HL-60 (cell line): ENCODE results near the gene PPP6R2.

Experiments
- DNase-seq, 2 experiments: peaks; one replicate each; pipeline ENCODE4 v3.0.0-alpha.2; 2010 to 2020; ENCODE audit warnings: low read depth in 1 of 2, low spot score in 1 of 2
- H3K27ac ChIP-seq: fragments of 250-450 bp; sonication (Bioruptor Pico); replicated peaks from 2 replicates; pipeline ENCODE4 v1.5.1; 2020; ENCODE audit warnings: mild to moderate bottlenecking, moderate library complexity
- H3K27me3 ChIP-seq: fragments of 250-450 bp; sonication (Bioruptor Pico); 2 replicates; pipeline ENCODE4 v1.5.1; 2021; ENCODE audit warnings: mild to moderate bottlenecking, moderate library complexity; ENCODE audit not compliant: insufficient read depth, poor library complexity, severe bottlenecking
- H3K4me3 ChIP-seq: replicated peaks from 2 replicates; pipeline ENCODE4 v1.5.1; 2011; ENCODE audit warnings: mild to moderate bottlenecking, control low read depth, low read length; ENCODE audit not compliant: insufficient read depth
- CTCF ChIP-seq: IDR thresholded peaks from one replicate; pipeline ENCODE4 v1.5.1; 2011; ENCODE audit warnings: low read length, control low read depth, inconsistent platforms; ENCODE audit not compliant: insufficient read depth
- GABPA ChIP-seq: IDR thresholded peaks from 2 replicates; pipeline ENCODE4 v1.6.1; 2012; ENCODE audit warnings: low read depth
- POLR2AphosphoS5 ChIP-seq: IDR thresholded peaks from 2 replicates; pipeline ENCODE4 v1.6.1; 2012; ENCODE audit warnings: low read depth
- SPI1 ChIP-seq: IDR thresholded peaks from 2 replicates; pipeline ENCODE4 v1.6.1; 2012; ENCODE audit warnings: low read depth, mild to moderate bottlenecking, borderline replicate concordance
- TF ChIP-seq, protein P1 (sequence below): IDR thresholded peaks from 2 replicates; pipeline ENCODE4 v1.6.1; 2012; ENCODE audit warnings: low read depth; ENCODE audit not compliant: insufficient replicate concordance

PPP6R2 gene

DNA sequence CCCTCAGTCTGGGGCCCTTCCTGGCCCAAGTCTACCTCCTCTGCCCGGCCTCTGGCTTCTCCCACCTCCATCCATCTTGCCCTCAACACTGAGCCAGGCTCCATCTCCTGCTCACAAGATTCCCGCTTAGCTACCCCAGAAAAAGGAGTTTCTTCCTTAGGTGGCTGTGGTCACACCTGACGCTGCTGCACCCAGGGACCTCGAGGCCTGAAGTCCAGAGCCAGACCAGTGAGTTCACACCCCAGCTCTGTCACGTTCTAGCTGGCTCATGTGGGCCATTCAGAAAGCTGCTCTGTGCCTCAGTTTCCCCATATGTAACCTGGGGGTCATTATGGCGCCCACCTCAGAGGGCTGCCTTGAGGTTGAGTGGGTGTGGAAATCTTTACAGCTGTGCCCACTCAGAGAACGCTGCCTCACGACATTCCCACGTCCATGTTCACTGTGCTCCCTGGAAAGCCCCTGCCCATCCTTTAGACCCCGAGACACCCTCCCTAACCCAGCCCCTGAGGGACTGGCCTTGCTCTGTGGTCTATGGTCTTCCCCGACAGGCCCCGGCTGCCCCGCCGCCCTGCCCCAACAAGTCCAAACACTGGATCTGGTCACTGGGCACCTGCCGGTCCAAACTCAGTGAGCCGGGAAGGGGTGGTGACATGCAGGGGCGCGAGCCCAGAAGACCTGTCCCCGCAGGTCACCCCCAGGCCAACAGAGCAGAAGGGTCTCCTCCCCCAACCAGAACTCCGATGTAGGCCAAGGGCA is 45.4 kb upstream of the PPP6R2 start:
- TF ChIP-seq SPI1 = no peak
- no peak for TF ChIP-seq GABPA
- TF ChIP-seq, protein P1, sequence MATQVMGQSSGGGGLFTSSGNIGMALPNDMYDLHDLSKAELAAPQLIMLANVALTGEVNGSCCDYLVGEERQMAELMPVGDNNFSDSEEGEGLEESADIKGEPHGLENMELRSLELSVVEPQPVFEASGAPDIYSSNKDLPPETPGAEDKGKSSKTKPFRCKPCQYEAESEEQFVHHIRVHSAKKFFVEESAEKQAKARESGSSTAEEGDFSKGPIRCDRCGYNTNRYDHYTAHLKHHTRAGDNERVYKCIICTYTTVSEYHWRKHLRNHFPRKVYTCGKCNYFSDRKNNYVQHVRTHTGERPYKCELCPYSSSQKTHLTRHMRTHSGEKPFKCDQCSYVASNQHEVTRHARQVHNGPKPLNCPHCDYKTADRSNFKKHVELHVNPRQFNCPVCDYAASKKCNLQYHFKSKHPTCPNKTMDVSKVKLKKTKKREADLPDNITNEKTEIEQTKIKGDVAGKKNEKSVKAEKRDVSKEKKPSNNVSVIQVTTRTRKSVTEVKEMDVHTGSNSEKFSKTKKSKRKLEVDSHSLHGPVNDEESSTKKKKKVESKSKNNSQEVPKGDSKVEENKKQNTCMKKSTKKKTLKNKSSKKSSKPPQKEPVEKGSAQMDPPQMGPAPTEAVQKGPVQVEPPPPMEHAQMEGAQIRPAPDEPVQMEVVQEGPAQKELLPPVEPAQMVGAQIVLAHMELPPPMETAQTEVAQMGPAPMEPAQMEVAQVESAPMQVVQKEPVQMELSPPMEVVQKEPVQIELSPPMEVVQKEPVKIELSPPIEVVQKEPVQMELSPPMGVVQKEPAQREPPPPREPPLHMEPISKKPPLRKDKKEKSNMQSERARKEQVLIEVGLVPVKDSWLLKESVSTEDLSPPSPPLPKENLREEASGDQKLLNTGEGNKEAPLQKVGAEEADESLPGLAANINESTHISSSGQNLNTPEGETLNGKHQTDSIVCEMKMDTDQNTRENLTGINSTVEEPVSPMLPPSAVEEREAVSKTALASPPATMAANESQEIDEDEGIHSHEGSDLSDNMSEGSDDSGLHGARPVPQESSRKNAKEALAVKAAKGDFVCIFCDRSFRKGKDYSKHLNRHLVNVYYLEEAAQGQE = no peak
- no peak for TF ChIP-seq POLR2AphosphoS5
- TF ChIP-seq CTCF = no peak
- no peak for DNase-seq
- Histone ChIP-seq H3K4me3 (no peak overlapping the region), H3K27ac (no peak overlapping the region), H3K27me3 (no peaks in the 10 kb centered on the region)

DNA sequence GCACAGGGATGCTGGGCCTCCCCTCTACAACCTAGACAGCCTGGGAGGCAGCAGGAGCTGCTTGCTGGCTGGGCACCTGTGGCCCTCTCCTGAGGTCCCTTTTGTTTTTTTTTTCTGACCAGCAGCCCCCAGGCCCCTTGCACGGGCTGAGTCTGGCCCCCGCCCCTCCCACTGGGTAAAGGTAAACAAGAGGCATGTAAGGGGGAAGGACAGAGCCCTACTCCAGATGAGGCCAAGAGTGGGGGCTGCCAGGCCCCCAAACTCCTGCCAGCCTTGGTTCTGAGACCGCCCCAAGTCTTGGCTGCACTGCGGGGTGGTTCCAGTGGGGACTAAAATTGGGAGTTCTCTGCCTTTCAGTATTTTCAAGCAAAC is 44.9 kb upstream of the PPP6R2 start:
- Histone ChIP-seq H3K27ac (no peak overlapping the region), H3K4me3 (no peak overlapping the region), H3K27me3 (no peaks in the 10 kb centered on the region)
- TF ChIP-seq, protein P1 = no peak
- DNase-seq = no peak

GRCh38 chr22:50298937-50299784 is 44.0 kb upstream of the PPP6R2 start:
- Histone ChIP-seq H3K4me3 (no peak overlapping the region), H3K27me3 (no peaks in the 10 kb centered on the region), H3K27ac (no peak overlapping the region)
- TF ChIP-seq SPI1 (no peak), GABPA (no peak), POLR2AphosphoS5 (no peak), CTCF (no peak)
- TF ChIP-seq, protein P1 = no peak
- no peak for DNase-seq
